Liver (tissue), 9 donors: ENCODE results near the gene ANKRD13D. TPM values are rescaled to one million over a fixed set of nuclear protein-coding genes. Genes with fewer than 3 reads are reported as not detected.
"Not testable (repeated sequence)": the region's sequence is repeated elsewhere in the genome, so short reads cannot be mapped to it uniquely, and the experiment has no call there.

Experiments used
- DNase-seq: peaks from one replicate; pipeline ENCODE4 v3.0.0-alpha.2; 2017; ENCODE audit warnings: low spot score
- H3K27ac ChIP-seq, 2 donors: one replicate each; pipeline ENCODE4 v1.7.0; 2013; ENCODE audit warnings: inconsistent platforms in 2 of 2, low read length in 2 of 2, control low read depth in 1 of 2, low read depth in 1 of 2, mild to moderate bottlenecking in 1 of 2
- H3K27me3 ChIP-seq, 4 donors: one replicate each; pipeline versions ENCODE4 v1.6.1 to v1.7.0; 2013; ENCODE audit warnings: low read length in 3 of 4, inconsistent platforms in 1 of 4, mild to moderate bottlenecking in 1 of 4, moderate library complexity in 1 of 4; ENCODE audit not compliant: control insufficient read depth in 4 of 4, insufficient read depth in 4 of 4
- H3K36me3 ChIP-seq, 4 donors: one replicate each; pipeline versions ENCODE4 v1.6.1 to v1.7.0; 2013; ENCODE audit warnings: low read length in 3 of 4, mild to moderate bottlenecking in 3 of 4, low read depth in 1 of 4, moderate library complexity in 1 of 4; ENCODE audit not compliant: control insufficient read depth in 4 of 4, insufficient read depth in 3 of 4
- H3K4me1 ChIP-seq, 4 donors: one replicate each; pipeline versions ENCODE4 v1.6.1 to v1.7.0; 2013; ENCODE audit warnings: low read length in 3 of 4, mild to moderate bottlenecking in 3 of 4, moderate library complexity in 1 of 4; ENCODE audit not compliant: control insufficient read depth in 4 of 4, insufficient read depth in 4 of 4
- H3K4me3 ChIP-seq, 3 donors: one replicate each; pipeline versions ENCODE4 v1.6.1 to v1.7.0; 2013; ENCODE audit warnings: low read length in 3 of 3, control low read depth in 1 of 3, low read depth in 1 of 3, mild to moderate bottlenecking in 1 of 3
- H3K9ac ChIP-seq, 2 donors: one replicate each; pipeline ENCODE4 v1.7.0; 2013; ENCODE audit warnings: low read length in 2 of 2, mild to moderate bottlenecking in 2 of 2, moderate library complexity in 2 of 2, control low read depth in 1 of 2, low read depth in 1 of 2
- H3K9me3 ChIP-seq, 4 donors: one replicate each; pipeline versions ENCODE4 v1.6.1 to v1.7.0; 2013; ENCODE audit warnings: low read length in 3 of 4; ENCODE audit not compliant: control insufficient read depth in 4 of 4
- ATF3 ChIP-seq: IDR thresholded peaks from 2 replicates; pipeline ENCODE4 v1.6.1; 2016; ENCODE audit warnings: antibody characterized with exemption
- EGR1 ChIP-seq, 2 donors: IDR thresholded peaks; 2 replicates each; pipeline ENCODE4 v1.6.1; 2016 to 2018; ENCODE audit warnings: antibody characterized with exemption in 2 of 2, low read depth in 2 of 2
- FOXA1 ChIP-seq: IDR thresholded peaks from 2 replicates; pipeline ENCODE4 v1.6.1; 2016; ENCODE audit warnings: antibody characterized with exemption
- FOXA2 ChIP-seq: IDR thresholded peaks from 2 replicates; pipeline ENCODE4 v1.6.1; 2016; ENCODE audit warnings: antibody characterized with exemption
- HNF4A ChIP-seq, 2 donors: conservative IDR thresholded peaks; 2 replicates each; pipeline ENCODE4 v1.6.1; 2016; ENCODE audit warnings: antibody characterized with exemption in 2 of 2, mild to moderate bottlenecking in 2 of 2
- HNF4G ChIP-seq: IDR thresholded peaks from 2 replicates; pipeline ENCODE4 v1.6.1; 2016; ENCODE audit warnings: antibody characterized with exemption
- JUND ChIP-seq, 2 donors: IDR thresholded peaks; 2 replicates each; pipeline ENCODE4 v1.6.1; 2016; ENCODE audit warnings: antibody characterized with exemption in 2 of 2
- NR2F2 ChIP-seq: IDR thresholded peaks from 2 replicates; pipeline ENCODE4 v1.6.1; 2016; ENCODE audit warnings: antibody characterized with exemption
- RAD21 ChIP-seq, 2 donors: IDR thresholded peaks; 2 replicates each; pipeline ENCODE4 v1.6.1; 2016; ENCODE audit warnings: antibody characterized with exemption in 2 of 2, mild to moderate bottlenecking in 2 of 2
- RXRA ChIP-seq, 2 donors: IDR thresholded peaks; 2 replicates each; pipeline ENCODE4 v1.6.1; 2017 to 2018; ENCODE audit warnings: antibody characterized with exemption in 2 of 2, mild to moderate bottlenecking in 1 of 2
- SP1 ChIP-seq: IDR thresholded peaks from 2 replicates; pipeline ENCODE4 v1.6.1; 2018; ENCODE audit warnings: antibody characterized with exemption, mild to moderate bottlenecking
- TAF1 ChIP-seq: conservative IDR thresholded peaks from 2 replicates; pipeline ENCODE4 v1.6.1; 2016; ENCODE audit warnings: antibody characterized with exemption, mild to moderate bottlenecking
- YY1 ChIP-seq: IDR thresholded peaks from 2 replicates; pipeline ENCODE4 v1.6.1; 2016; ENCODE audit warnings: antibody characterized with exemption, mild to moderate bottlenecking
- WGBS: extraction: QIAGEN DNeasy Blood & Tissue Kit; methylation state at CpG from one replicate; pipeline ENCODE4 v1.1.7; 2013; 5-methylcytosine and 5-hydroxymethylcytosine counted together
- polyA plus RNA-seq, 2 donors: library from polyadenylated mRNA; stranded (reverse) in 1 of 2; unstranded in 1 of 2; fragments of 200-250 nt in 1 of 2; fragments of >200 nt in 1 of 2; fragmentation: Nextera tagmentation in 1 of 2; extraction: Ambion mirVana in 1 of 2; gene quantifications; one replicate each; pipeline versions ENCODE4 v1.2.1 to v1.2.3, GENCODE V29; 2013 to 2015
- total RNA-seq, 2 donors: library from RNA; depleted of rRNA; stranded (reverse); fragments of >200 nt; gene quantifications; one replicate each; pipeline ENCODE4 v1.2.3, GENCODE V29; 2014
- TF ChIP-seq, protein P1 (sequence below): IDR thresholded peaks from 2 replicates; pipeline ENCODE4 v1.6.1; 2016; ENCODE audit warnings: antibody characterized with exemption
- TF ChIP-seq, protein P2 (sequence below): IDR thresholded peaks from 2 replicates; pipeline ENCODE4 v1.6.1; 2016; ENCODE audit warnings: antibody characterized with exemption
- TF ChIP-seq, protein P3 (sequence below): IDR thresholded peaks from 2 replicates; pipeline ENCODE4 v1.6.1; 2016; ENCODE audit warnings: antibody characterized with exemption, mild to moderate bottlenecking
- TF ChIP-seq, protein P4 (sequence below): fragments of 150-350 bp; IDR thresholded peaks from 2 replicates; pipeline ENCODE4 v1.5.1; 2017; ENCODE audit warnings: improper control_type of control experiment, low read depth, low read length; ENCODE audit not compliant: missing input control
- donor health status: healthy.
- donor health status: healthy.
- donor health status: healthy.
- donor health status: healthy.
- donor health status: healthy.

Gene ANKRD13D
- total and polyA plus RNA-seq, 4 donors, result 5.5 to 15.0 (median 5.9) TPM

GRCh38 chr11:67317888-67318555, 28.9 kb downstream of the ANKRD13D start:
- Histone ChIP-seq H3K9ac (peak overlapping the region; percentile 76 to 85), H3K9me3 (no peaks in the 10 kb centered on the region), H3K36me3 (no peaks in the 10 kb centered on the region), H3K4me3 (peak overlapping the region; percentile 86 to 95 (median 94)), H3K4me1 (peaks cover 1 to 12% (median 5%) of the 10 kb centered on the region in 4 donors), H3K27me3 (no peaks in the 10 kb centered on the region), H3K27ac (peak overlapping the region; percentile 94 to 96)
- TF ChIP-seq HNF4G, result no peak
- TF ChIP-seq YY1, result no peak
- under 1% methylated on average over 53 of the region's 53 CpGs for WGBS
- no peak for DNase-seq

DNA sequence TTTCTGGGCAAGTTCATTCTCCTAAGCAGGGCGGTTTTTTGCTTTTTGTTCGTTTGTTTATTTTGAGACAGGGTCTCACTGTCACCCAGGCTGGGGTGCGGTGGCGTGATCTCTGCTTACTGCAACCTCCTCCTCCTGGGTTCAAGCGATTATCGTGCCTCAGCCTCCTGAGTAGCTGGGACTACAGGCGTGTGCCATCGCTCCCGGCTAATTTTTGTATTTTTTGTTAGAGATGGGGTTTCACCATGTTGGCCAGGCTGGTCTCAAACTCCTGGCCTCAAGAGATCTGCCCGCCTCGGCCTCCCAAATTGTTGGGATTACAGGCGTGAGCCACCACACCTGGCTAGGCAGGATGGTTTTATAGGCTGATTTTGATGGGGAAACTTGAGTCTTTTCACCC, 29.8 kb downstream of the ANKRD13D start:
- not testable (repeated sequence) for H3K4me3 ChIP-seq, H3K27ac ChIP-seq, H3K9ac ChIP-seq, H3K36me3 ChIP-seq, H3K27me3 ChIP-seq, H3K9me3 ChIP-seq, DNase-seq
- peaks cover 1 to 12% (median 5%) of the 10 kb centered on the region in 4 donors for H3K4me1 ChIP-seq
- 92% methylated on average over 12 of the region's 12 CpGs for WGBS

- peaks cover 1 to 12% (median 5%) of the 10 kb centered on the region in 4 donors for H3K4me1 ChIP-seq
- H3K9me3 ChIP-seq, result no peaks in the 10 kb centered on the region
- WGBS, result 86% methylated on average over 3 of the region's 3 CpGs
These were observed 30.9 kb downstream of the ANKRD13D start for GRCh38 chr11:67320011-67320410.

DNA sequence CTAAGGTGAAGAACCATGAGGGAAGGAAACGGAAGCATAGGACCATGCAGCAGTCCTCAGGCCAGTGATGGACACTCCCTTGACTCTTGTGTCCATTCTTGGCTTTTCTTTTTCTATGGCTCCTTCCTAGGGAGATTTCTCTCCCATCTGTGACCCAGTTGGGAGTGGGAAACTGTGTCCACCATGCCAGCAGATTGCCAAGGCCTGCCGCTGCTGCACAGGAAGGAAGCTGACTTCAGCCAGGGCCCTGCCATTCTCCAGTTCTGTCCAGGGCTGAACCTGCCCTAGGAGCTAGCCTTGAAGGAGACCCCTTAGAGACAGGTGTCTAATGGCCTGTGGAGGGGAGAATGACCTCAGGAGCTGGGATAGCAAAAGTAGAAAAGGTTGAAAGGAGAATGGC, 31.6 kb downstream of the ANKRD13D start:
- Histone ChIP-seq H3K36me3 (no peaks in the 10 kb centered on the region), H3K9ac (no peak overlapping the region), H3K9me3 (no peaks in the 10 kb centered on the region), H3K27ac (no peak overlapping the region), H3K4me1 (peaks cover 1 to 12% (median 5%) of the 10 kb centered on the region in 4 donors), H3K4me3 (no peak overlapping the region), H3K27me3 (no peaks in the 10 kb centered on the region)
- no peak for DNase-seq
- WGBS, result 96% methylated on average over 2 of the region's 2 CpGs
- no peak for TF ChIP-seq FOXA2
- TF ChIP-seq JUND (IDR thresholded peaks at IDR 0.05), result no peak
- TF ChIP-seq, protein P1, sequence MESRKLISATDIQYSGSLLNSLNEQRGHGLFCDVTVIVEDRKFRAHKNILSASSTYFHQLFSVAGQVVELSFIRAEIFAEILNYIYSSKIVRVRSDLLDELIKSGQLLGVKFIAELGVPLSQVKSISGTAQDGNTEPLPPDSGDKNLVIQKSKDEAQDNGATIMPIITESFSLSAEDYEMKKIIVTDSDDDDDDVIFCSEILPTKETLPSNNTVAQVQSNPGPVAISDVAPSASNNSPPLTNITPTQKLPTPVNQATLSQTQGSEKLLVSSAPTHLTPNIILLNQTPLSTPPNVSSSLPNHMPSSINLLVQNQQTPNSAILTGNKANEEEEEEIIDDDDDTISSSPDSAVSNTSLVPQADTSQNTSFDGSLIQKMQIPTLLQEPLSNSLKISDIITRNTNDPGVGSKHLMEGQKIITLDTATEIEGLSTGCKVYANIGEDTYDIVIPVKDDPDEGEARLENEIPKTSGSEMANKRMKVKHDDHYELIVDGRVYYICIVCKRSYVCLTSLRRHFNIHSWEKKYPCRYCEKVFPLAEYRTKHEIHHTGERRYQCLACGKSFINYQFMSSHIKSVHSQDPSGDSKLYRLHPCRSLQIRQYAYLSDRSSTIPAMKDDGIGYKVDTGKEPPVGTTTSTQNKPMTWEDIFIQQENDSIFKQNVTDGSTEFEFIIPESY, result no peak
- TF ChIP-seq RAD21 (IDR thresholded peaks at IDR 0.05), result no peak
- TF ChIP-seq, protein P2, sequence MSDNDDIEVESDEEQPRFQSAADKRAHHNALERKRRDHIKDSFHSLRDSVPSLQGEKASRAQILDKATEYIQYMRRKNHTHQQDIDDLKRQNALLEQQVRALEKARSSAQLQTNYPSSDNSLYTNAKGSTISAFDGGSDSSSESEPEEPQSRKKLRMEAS, result no peak
- TF ChIP-seq HNF4G, result no peak
- TF ChIP-seq, protein P3, sequence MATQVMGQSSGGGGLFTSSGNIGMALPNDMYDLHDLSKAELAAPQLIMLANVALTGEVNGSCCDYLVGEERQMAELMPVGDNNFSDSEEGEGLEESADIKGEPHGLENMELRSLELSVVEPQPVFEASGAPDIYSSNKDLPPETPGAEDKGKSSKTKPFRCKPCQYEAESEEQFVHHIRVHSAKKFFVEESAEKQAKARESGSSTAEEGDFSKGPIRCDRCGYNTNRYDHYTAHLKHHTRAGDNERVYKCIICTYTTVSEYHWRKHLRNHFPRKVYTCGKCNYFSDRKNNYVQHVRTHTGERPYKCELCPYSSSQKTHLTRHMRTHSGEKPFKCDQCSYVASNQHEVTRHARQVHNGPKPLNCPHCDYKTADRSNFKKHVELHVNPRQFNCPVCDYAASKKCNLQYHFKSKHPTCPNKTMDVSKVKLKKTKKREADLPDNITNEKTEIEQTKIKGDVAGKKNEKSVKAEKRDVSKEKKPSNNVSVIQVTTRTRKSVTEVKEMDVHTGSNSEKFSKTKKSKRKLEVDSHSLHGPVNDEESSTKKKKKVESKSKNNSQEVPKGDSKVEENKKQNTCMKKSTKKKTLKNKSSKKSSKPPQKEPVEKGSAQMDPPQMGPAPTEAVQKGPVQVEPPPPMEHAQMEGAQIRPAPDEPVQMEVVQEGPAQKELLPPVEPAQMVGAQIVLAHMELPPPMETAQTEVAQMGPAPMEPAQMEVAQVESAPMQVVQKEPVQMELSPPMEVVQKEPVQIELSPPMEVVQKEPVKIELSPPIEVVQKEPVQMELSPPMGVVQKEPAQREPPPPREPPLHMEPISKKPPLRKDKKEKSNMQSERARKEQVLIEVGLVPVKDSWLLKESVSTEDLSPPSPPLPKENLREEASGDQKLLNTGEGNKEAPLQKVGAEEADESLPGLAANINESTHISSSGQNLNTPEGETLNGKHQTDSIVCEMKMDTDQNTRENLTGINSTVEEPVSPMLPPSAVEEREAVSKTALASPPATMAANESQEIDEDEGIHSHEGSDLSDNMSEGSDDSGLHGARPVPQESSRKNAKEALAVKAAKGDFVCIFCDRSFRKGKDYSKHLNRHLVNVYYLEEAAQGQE, result no peak
- TF ChIP-seq, protein P4, sequence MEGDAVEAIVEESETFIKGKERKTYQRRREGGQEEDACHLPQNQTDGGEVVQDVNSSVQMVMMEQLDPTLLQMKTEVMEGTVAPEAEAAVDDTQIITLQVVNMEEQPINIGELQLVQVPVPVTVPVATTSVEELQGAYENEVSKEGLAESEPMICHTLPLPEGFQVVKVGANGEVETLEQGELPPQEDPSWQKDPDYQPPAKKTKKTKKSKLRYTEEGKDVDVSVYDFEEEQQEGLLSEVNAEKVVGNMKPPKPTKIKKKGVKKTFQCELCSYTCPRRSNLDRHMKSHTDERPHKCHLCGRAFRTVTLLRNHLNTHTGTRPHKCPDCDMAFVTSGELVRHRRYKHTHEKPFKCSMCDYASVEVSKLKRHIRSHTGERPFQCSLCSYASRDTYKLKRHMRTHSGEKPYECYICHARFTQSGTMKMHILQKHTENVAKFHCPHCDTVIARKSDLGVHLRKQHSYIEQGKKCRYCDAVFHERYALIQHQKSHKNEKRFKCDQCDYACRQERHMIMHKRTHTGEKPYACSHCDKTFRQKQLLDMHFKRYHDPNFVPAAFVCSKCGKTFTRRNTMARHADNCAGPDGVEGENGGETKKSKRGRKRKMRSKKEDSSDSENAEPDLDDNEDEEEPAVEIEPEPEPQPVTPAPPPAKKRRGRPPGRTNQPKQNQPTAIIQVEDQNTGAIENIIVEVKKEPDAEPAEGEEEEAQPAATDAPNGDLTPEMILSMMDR, result no peak
- TF ChIP-seq RXRA (IDR thresholded peaks at IDR 0.05), result no peak
- no peak for TF ChIP-seq ATF3
- no peak for TF ChIP-seq EGR1 (IDR thresholded peaks at IDR 0.05; ENCODE audit: low read depth in 2 of 2)
- TF ChIP-seq YY1, result no peak
- TF ChIP-seq TAF1, result no peak
- TF ChIP-seq FOXA1, result no peak
- no peak for TF ChIP-seq NR2F2

More at GRCh38 chr11:67320011-67320410, 30.9 kb downstream of the ANKRD13D start:
- no peak for DNase-seq
- H3K27ac ChIP-seq, result no peak overlapping the region
- no peaks in the 10 kb centered on the region for H3K27me3 ChIP-seq
- no peak overlapping the region for H3K9ac ChIP-seq
- no peak overlapping the region for H3K4me3 ChIP-seq
- no peaks in the 10 kb centered on the region for H3K36me3 ChIP-seq
- TF ChIP-seq RAD21 (IDR thresholded peaks at IDR 0.05), result no peak
- TF ChIP-seq YY1, result no peak
- no peak for TF ChIP-seq SP1
- TF ChIP-seq HNF4A (conservative IDR thresholded peaks at IDR 0.05), result no peak
- TF ChIP-seq RXRA (IDR thresholded peaks at IDR 0.05), result no peak
